PC-9 (cell line): ENCODE data around the gene SHANK2. TPM values are rescaled to one million over a fixed set of nuclear protein-coding genes. Genes with fewer than 3 reads are reported as not detected.
A peak's percentile ranks its signal among the peaks of the same experiment; 100 is the strongest.

Experiments
- BruUV-seq: library from RNA; stranded (reverse); fragments of 400-500 nt; replicated peaks from 2 replicates; lab custom pipeline; 2021; lab: Mats Ljungman, UMichigan
- CTCF ChIA-PET: fragments of 300-600 bp; sonication (Branson Sonifier 250); formaldehyde crosslinking; loops from one replicate; lab custom pipeline; 2022; ENCODE audit warnings: antibody characterized with exemption; lab: Charles Lee
- POLR2A ChIA-PET: fragments of 300-600 bp; sonication (Branson Sonifier 250); formaldehyde crosslinking; loops from one replicate; lab custom pipeline; 2022; ENCODE audit warnings: antibody characterized with exemption; ENCODE audit not compliant: unreplicated experiment; lab: Charles Lee
- DNase-seq, 2 experiments: peaks; one replicate each; pipeline versions ENCODE4 v3.0.0 to v3.0.0-alpha.2; 2015 to 2022; ENCODE audit warnings: mixed read lengths in 1 of 2
- H2AFZ ChIP-seq: fragments of 200-600 bp; sonication (generic); 2 replicates; pipeline ENCODE4 v1.8.1; 2017; ENCODE audit warnings: antibody characterized with exemption
- H3F3A ChIP-seq: fragments of 200-600 bp; sonication (generic); 2 replicates; pipeline ENCODE4 v1.8.1; 2017; ENCODE audit warnings: antibody characterized with exemption, mild to moderate bottlenecking, low read depth; ENCODE audit not compliant: insufficient read depth
- H3K27ac ChIP-seq: fragments of 200-600 bp; sonication (generic); 2 replicates; pipeline ENCODE4 v1.6.1; 2016; ENCODE audit warnings: mixed run types
- H3K27me3 ChIP-seq: fragments of 200-600 bp; sonication (generic); 2 replicates; pipeline ENCODE4 v1.6.1; 2016; ENCODE audit warnings: low read depth, mixed run types; ENCODE audit not compliant: insufficient read depth
- H3K36me3 ChIP-seq: fragments of 200-600 bp; sonication (generic); 2 replicates; pipeline ENCODE4 v1.6.1; 2016; ENCODE audit warnings: low read depth, mixed run types
- H3K4me1 ChIP-seq: fragments of 200-600 bp; sonication (generic); replicated peaks from 2 replicates; pipeline ENCODE4 v1.6.1; 2016; ENCODE audit warnings: mixed run types; ENCODE audit not compliant: insufficient read depth
- H3K4me2 ChIP-seq: fragments of 200-600 bp; sonication (generic); 2 replicates; pipeline ENCODE4 v1.6.1; 2017; ENCODE audit warnings: mixed run types
- H3K4me3 ChIP-seq: fragments of 200-600 bp; sonication (generic); 2 replicates; pipeline ENCODE4 v1.6.1; 2016; ENCODE audit warnings: mixed run types
- H3K79me2 ChIP-seq: fragments of 200-600 bp; sonication (generic); 2 replicates; pipeline ENCODE4 v1.6.1; 2017; ENCODE audit warnings: low read depth, mixed run types
- H3K9me2 ChIP-seq: fragments of 200-600 bp; sonication (generic); 2 replicates; pipeline ENCODE4 v1.8.1; 2017; ENCODE audit warnings: mild to moderate bottlenecking; ENCODE audit not compliant: insufficient read depth
- H3K9me3 ChIP-seq: fragments of 200-600 bp; sonication (generic); 2 replicates; pipeline ENCODE4 v1.8.1; 2016; ENCODE audit warnings: low read depth; ENCODE audit not compliant: insufficient read depth
- H4K20me1 ChIP-seq: fragments of 200-600 bp; sonication (generic); 2 replicates; pipeline ENCODE4 v1.8.1; 2017; ENCODE audit not compliant: insufficient read depth
- CTCF ChIP-seq: fragments of 200-600 bp; sonication (generic); conservative IDR thresholded peaks from 2 replicates; pipeline ENCODE4 v1.6.1; 2017; ENCODE audit warnings: mixed run types, antibody characterized with exemption, mild to moderate bottlenecking, moderate library complexity
- EZH2 ChIP-seq: fragments of 200-600 bp; sonication (generic); IDR thresholded peaks from 2 replicates; pipeline ENCODE4 v1.8.0; 2017; ENCODE audit warnings: antibody characterized with exemption, low read depth
- intact Hi-C: fragments of 100-400 bp; cut with micrococcal nuclease; formaldehyde crosslinking; loops from one replicate; pipeline ENCODE4 v1.10.0; 2022; ENCODE audit not compliant: unreplicated experiment
- total RNA-seq: library from RNA; stranded (reverse); gene quantifications from 2 replicates; pipeline ENCODE4 v1.2.3, GENCODE V29; 2021

The SHANK2 gene
- total RNA-seq, 1 experiment from 2014 or later = 50.5 TPM

GRCh38 chr11:71252770-71253730 is 673 bp upstream of the SHANK2 start:
- CTCF ChIA-PET = interaction anchor here (0.7 to 2.5 kb wide), 6 partner anchors 12 to 76 kb away, joined by 3 to 12 read pairs (median 6); no protein-coding TSS in a partner anchor
- H2AFZ ChIP-seq = peak overlapping the region; percentile 80
- TF ChIP-seq EZH2 = no peak
- no peak for TF ChIP-seq CTCF
- peaks cover 41% of the 10 kb centered on the region for H3K4me1 ChIP-seq
- H3K9me2 ChIP-seq = no peaks in the 10 kb centered on the region
- DNase-seq = peak; percentile 74 to 95
- H3K4me2 ChIP-seq = peak overlapping the region; percentile 83
- H3K4me3 ChIP-seq = peak overlapping the region; percentile 97
- H3F3A ChIP-seq = peaks cover 26% of the 10 kb centered on the region
- H3K27ac ChIP-seq = peak overlapping the region; percentile 87
- H3K36me3 ChIP-seq = no peaks in the 10 kb centered on the region
- BruUV-seq = no TSS peak
- peaks cover 32% of the 10 kb centered on the region for H3K79me2 ChIP-seq
- H4K20me1 ChIP-seq = peaks cover 19% of the 10 kb centered on the region
- POLR2A ChIA-PET = interaction anchor here (0.6 to 1.1 kb wide), 3 partner anchors 13 to 479 kb away, joined by 4 to 6 read pairs (median 6); no protein-coding TSS in a partner anchor
- H3K9me3 ChIP-seq = no peaks in the 10 kb centered on the region
- no peaks in the 10 kb centered on the region for H3K27me3 ChIP-seq
- intact Hi-C loops = loop anchor here (1.0 to 10.0 kb wide), 5 partner anchors 12 to 172 kb away; no protein-coding TSS in a partner anchor

- Histone ChIP-seq H3K27ac (peak overlapping the region; percentile 87), H3K36me3 (no peaks in the 10 kb centered on the region), H3K4me3 (peak overlapping the region; percentile 97), H4K20me1 (peaks cover 19% of the 10 kb centered on the region), H3K4me1 (peaks cover 41% of the 10 kb centered on the region), H3F3A (peaks cover 26% of the 10 kb centered on the region), H3K9me3 (no peaks in the 10 kb centered on the region), H3K27me3 (no peaks in the 10 kb centered on the region), H3K9me2 (no peaks in the 10 kb centered on the region), H2AFZ (peak overlapping the region; percentile 88), H3K4me2 (peak overlapping the region; percentile 83), H3K79me2 (peaks cover 40% of the 10 kb centered on the region)
- ChIA-PET CTCF (interaction anchor here (0.7 to 2.5 kb wide), 3 partner anchors 10 to 131 kb away, joined by 5 to 12 read pairs (median 7); no protein-coding TSS in a partner anchor), POLR2A (interaction anchor here (0.6 to 0.7 kb wide), 3 partner anchors 11 to 77 kb away, joined by 3 to 30 read pairs (median 6); no protein-coding TSS in a partner anchor)
- TF ChIP-seq EZH2 (no peak), CTCF (peak; percentile 70; the same call in 1 of the 2 replicates)
- peak in 1 of 2 experiments; percentile 62 for DNase-seq
- BruUV-seq = TSS peak; percentile 31
- intact Hi-C loops = loop anchor here (1.0 to 10.0 kb wide), 4 partner anchors 11 to 173 kb away; no protein-coding TSS in a partner anchor
Measured at GRCh38 chr11:71251761-71252268, 562 bp downstream of the SHANK2 start.
